Thoracic aorta (tissue), 2 donors: Measurements from ENCODE around the gene ZNF664. TPM values are rescaled to one million over a fixed set of nuclear protein-coding genes. Genes with fewer than 3 reads are reported as not detected.

Experiments
- ATAC-seq: fragments of 150-250 bp; one replicate; pipeline ENCODE4 v1.8.0; 2017; ENCODE audit warnings: low read depth; ENCODE audit not compliant: insufficient number of reproducible peaks, low FRiP score
- DNase-seq: peaks from one replicate; pipeline ENCODE4 v3.0.0-alpha.2; 2020; ENCODE audit warnings: low spot score
- H3K27ac ChIP-seq, 2 donors: fragments of 200-600 bp; sonication (generic); 1 replicate in 1 of 2; 2 replicates in 1 of 2; pipeline ENCODE4 v1.5.1; 2016; ENCODE audit warnings: mild to moderate bottlenecking in 2 of 2, moderate library complexity in 2 of 2
- H3K27me3 ChIP-seq: fragments of 200-600 bp; sonication (generic); replicated peaks from 2 replicates; pipeline ENCODE4 v1.6.0; 2016; ENCODE audit warnings: mild to moderate bottlenecking; ENCODE audit not compliant: insufficient read depth
- H3K36me3 ChIP-seq: fragments of 200-600 bp; sonication (generic); one replicate; pipeline ENCODE4 v1.5.1; 2016
- H3K4me1 ChIP-seq, 2 donors: fragments of 200-600 bp; sonication (generic); 1 replicate in 1 of 2; 2 replicates in 1 of 2; pipeline versions ENCODE4 v1.5.1 to v1.6.0; 2016; ENCODE audit warnings: low read depth in 2 of 2, mild to moderate bottlenecking in 1 of 2; ENCODE audit not compliant: control insufficient read depth in 1 of 2
- H3K4me3 ChIP-seq: fragments of 200-600 bp; sonication (generic); 2 replicates; pipeline ENCODE4 v1.5.1; 2016; ENCODE audit warnings: mild to moderate bottlenecking
- H3K9me3 ChIP-seq: fragments of 200-600 bp; sonication (generic); 2 replicates; pipeline ENCODE4 v1.5.1; 2016
- total RNA-seq, 2 donors: library from RNA; depleted of rRNA; stranded (reverse); fragments of >200 nt; gene quantifications; one replicate each; pipeline versions ENCODE4 v1.1.0 to v1.2.3, GENCODE V29; 2016
- TF ChIP-seq, protein P1 (sequence below): fragments of 200-600 bp; sonication (generic); IDR thresholded peaks from one replicate; pipeline ENCODE4 v1.5.1; 2019; ENCODE audit warnings: antibody characterized with exemption

ZNF664 gene
- total RNA-seq, 2 donors from 2014 or later: 46.4 to 48.2 TPM

DNA sequence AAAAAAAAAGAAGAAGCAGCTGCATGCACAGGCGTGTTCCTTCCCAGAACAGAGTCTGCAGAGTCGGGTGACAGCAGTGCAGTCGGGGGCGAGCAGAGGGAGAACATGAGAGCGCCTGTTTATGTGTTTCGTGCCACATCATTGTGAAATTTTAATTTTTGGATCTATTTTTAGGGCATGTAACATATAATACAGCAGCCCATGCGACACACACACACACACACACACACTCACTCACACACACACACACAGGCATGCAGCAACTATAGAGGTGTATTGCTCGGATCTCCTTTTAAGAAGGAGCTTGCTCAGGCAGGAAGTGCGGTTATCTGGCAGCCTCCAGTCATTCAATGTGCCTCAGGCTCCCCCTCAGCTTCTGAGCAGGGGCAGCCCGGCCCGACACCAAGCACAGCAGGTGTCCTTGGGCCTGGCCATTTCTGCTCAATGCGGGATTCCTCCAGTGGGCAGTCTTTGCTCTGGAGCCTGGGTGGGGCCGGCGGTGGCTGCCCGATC lies 71.8 kb downstream of the ZNF664 start:
- ATAC-seq: no peak
- TF ChIP-seq, protein P1, sequence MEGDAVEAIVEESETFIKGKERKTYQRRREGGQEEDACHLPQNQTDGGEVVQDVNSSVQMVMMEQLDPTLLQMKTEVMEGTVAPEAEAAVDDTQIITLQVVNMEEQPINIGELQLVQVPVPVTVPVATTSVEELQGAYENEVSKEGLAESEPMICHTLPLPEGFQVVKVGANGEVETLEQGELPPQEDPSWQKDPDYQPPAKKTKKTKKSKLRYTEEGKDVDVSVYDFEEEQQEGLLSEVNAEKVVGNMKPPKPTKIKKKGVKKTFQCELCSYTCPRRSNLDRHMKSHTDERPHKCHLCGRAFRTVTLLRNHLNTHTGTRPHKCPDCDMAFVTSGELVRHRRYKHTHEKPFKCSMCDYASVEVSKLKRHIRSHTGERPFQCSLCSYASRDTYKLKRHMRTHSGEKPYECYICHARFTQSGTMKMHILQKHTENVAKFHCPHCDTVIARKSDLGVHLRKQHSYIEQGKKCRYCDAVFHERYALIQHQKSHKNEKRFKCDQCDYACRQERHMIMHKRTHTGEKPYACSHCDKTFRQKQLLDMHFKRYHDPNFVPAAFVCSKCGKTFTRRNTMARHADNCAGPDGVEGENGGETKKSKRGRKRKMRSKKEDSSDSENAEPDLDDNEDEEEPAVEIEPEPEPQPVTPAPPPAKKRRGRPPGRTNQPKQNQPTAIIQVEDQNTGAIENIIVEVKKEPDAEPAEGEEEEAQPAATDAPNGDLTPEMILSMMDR: no peak
- H3K4me1 ChIP-seq: no peaks in the 10 kb centered on the region
- no peak overlapping the region for H3K4me3 ChIP-seq
- peaks cover 16% of the 10 kb centered on the region for H3K9me3 ChIP-seq
- no peak for DNase-seq
- no peaks in the 10 kb centered on the region for H3K36me3 ChIP-seq
- H3K27ac ChIP-seq: no peak overlapping the region
- no peaks in the 10 kb centered on the region for H3K27me3 ChIP-seq

DNA sequence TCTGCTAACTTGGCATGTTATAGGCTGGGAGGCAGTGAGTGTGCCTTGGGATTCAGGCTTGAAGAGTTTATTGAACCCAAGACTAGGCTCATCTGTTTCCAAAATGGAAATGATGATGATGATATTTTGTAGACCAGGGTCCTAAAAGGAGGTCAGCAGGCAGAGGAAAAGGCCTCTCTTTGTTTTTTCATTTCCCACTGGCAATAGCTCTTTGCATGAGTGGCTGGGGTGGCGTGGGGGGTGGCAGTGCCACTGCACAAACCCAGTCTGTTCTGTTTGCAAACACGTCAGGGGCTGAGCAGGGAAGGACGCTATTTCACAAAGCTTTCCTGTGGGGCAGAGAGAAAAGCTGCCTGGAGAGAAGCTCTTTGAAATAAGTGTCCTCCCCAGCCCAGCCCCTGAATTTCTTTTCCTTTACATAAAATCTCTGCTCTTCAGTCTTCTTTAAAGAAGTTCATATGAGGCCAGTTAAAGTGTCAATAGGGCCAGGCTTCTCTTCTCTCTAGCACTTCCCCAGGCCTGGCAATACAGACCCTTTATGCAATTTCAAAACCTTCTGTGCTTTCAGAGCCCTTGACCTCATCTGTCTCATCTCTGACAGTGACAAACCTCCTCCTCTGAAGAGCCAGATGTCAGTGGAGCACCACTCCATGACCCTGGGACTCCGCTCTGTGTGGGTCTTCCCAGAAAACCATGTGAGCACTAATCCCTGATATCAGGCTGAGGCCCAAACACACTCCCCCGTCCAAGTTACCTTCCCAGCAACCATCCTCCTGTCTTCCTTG lies 72.8 kb downstream of the ZNF664 start:
- DNase-seq: no peak
- Histone ChIP-seq H3K9me3 (peaks cover 16% of the 10 kb centered on the region), H3K27ac (no peak overlapping the region), H3K27me3 (no peaks in the 10 kb centered on the region), H3K4me3 (no peak overlapping the region), H3K36me3 (no peaks in the 10 kb centered on the region), H3K4me1 (no peaks in the 10 kb centered on the region)
- no peak for ATAC-seq
- TF ChIP-seq, protein P1: no peak

DNA sequence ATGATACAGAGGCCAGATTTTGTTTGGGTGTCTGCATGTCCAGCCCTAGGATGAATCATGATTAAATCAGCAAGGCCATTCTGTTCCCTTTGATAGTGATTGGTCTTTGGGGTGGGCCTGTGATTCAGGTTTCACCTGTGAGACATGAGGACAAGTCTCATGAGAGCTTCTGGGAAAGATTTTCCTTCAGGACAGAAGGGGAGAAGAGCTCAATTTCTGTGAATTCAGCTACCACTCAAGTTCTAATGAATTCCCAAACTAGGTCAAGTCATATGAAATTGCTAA lies 73.4 kb downstream of the ZNF664 start:
- no peak overlapping the region for H3K27ac ChIP-seq
- ATAC-seq: no peak

DNA sequence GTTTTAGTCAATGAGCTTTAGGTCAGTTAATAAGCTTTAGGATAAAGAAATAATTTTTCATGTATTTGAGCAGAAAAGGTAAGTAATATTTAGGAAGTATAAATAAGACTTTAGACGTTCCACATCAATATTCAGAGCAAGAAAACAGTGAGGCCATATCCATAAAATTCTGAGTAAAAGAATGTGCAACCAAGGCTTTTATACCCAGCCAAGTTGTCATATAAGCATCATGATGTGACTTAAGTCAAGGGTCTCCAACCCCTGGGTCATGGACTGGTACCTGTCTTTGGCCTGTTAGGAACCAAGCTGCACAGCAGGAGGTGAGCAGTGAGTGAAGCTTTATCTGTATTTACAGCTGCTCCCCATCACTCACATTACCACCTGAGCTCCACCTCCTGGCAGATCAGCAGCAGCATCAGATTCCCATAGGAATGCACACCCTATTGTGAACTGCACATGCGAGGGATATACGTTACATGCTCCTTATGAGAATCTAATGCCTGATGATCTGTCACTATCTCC lies 74.1 kb downstream of the ZNF664 start:
- H3K36me3 ChIP-seq: no peaks in the 10 kb centered on the region
- H3K27me3 ChIP-seq: no peaks in the 10 kb centered on the region
- ATAC-seq (no peak), DNase-seq (no peak)
- no peak overlapping the region for H3K4me3 ChIP-seq
- H3K9me3 ChIP-seq: peaks cover 16% of the 10 kb centered on the region
- H3K27ac ChIP-seq: no peak overlapping the region
- TF ChIP-seq, protein P1: no peak
- H3K4me1 ChIP-seq: no peaks in the 10 kb centered on the region

More for the DNA sequence above, 73.4 kb downstream of the ZNF664 start:
- DNase-seq: no peak
- TF ChIP-seq, protein P1: no peak
- Histone ChIP-seq H3K36me3 (no peaks in the 10 kb centered on the region), H3K4me1 (no peaks in the 10 kb centered on the region), H3K27me3 (no peaks in the 10 kb centered on the region), H3K4me3 (no peak overlapping the region), H3K9me3 (peaks cover 16% of the 10 kb centered on the region)

DNA sequence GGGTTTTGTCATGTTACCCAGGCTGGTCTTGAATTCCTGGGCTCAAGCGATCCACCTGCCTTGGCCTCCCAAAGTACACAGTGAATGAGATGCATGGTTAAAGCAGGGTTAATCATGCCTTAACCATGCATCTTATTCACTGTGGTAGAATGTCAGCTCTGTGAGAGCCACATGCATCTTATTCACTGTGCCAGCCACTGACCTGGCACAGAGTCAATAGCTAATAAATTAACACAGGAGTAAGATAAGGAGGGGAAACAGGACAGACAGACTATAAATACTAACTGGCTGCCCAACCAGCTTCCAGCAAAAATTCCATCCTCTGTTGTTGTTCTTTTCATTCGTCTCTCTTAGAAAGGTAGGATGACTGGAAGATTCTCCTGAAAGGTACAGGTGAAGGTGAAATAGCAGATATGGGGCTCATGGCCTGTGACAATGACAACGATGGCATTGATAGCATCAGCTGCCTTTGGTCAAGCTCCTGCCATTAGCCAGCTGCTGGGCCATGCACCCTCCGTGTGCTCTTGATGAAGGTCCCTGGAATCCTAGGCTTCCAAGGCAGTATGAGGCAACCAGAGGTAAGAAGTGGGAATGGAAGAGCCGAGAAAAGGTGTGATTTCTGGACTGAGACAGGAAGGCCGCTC lies 76.6 kb downstream of the ZNF664 start:
- peaks cover 16% of the 10 kb centered on the region for H3K9me3 ChIP-seq
- peaks cover 4 to 5% of the 10 kb centered on the region in 2 donors for H3K4me1 ChIP-seq
- H3K36me3 ChIP-seq: no peaks in the 10 kb centered on the region
- ATAC-seq (no peak), DNase-seq (no peak)
- TF ChIP-seq, protein P1: no peak
- H3K4me3 ChIP-seq: no peak overlapping the region
- no peak overlapping the region for H3K27ac ChIP-seq
- no peaks in the 10 kb centered on the region for H3K27me3 ChIP-seq
